NCI-H1694 (cell line): ENCODE data around the gene NCBP2L.

ENCODE experiments used
- DNase-seq: peaks from one replicate; lab custom pipeline; 2025; lab: John Stamatoyannopoulos, UW

The NCBP2L gene

DNA sequence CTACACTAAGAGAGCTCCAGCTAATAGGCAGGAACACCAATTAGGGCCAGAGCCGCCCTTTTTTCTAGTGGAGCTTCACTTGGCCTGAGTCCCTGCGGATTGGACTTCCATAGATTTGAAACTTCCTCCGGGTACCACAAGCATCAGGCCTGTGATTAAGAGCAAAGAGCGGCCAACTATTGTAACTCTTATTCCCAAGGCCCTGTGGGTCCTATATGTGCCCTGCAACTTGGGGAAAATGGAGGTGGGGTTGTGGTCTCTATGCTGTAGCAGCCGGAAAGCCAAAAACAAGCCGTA lies at the start of gene NCBP2L:
Gene NCBP2L (plus strand): TSS at position 198 of the 297 bp plus-strand sequence. CDS start 16,488 bp downstream, outside the sequence.
- no peak for DNase-seq

DNA sequence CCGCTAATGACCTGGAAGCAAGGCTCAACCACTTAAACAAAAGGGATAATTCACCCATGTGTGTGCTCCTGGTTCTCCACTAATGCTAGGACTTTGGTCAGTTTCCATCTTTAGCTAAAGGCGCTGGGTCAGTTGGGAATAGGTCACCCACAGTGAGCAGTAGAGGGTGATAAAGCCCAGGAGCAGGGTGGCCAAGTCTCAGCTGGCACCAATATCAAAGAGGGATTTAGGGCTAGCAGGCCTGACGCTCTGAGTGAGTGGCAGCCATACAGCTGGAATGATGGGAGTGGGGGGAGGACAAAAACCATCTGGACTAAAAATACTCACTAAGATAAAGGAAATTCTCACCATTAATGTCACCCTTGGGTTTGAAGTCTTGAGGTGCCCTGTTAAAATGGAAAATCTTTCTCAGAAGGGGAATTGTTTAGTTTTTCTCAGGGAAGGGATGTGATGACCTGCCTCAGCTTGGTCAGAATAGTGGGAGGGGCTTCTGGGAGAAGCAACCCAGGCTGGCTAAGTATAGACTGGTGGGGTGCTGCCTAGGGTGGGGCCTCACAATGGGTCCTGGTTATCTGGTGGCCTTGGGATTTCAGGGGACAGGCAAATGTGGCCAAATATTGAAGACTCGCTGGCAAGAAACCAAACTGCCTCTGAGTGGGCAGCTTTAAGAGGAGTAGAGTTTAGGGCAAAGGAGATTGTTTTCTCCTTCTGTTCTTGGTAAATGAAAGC lies 49.0 kb upstream of the NCBP2L start:
- DNase-seq: no peak

DNA sequence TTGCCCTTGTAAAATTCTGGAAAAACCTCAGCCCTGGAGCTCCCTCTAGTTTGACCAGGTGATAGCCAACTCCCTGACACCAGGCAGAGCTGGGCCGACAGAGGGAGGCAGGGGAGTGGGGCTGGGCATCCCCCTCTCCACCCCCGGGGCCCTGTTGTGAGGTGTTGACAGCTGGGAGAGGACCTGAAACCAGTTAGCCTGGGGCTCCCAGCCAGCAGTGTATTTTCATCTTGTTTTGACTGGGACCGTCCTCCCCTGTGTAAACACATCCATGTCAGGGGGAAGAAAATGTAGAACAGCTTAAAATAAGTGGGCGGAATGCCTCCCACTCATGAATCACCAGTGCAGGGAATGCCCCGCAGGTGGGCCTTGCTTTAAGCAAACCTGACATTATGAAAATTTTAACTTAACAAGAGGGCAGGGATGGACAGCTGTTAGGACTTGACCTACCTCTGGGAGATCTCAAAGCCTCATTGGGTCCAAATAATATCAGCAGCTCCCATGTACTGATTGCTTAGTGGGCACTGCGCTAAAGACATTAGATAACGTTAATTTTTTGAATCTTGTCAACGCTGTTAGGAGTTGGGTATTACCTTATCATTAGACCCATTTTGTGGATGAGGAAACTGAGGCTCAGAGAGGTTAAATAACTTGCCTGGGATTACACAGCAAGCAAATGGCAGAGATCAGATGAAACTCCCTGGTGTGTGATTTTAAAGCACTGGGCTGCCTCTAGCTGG lies 47.8 kb upstream of the NCBP2L start:
- no peak for DNase-seq

DNA sequence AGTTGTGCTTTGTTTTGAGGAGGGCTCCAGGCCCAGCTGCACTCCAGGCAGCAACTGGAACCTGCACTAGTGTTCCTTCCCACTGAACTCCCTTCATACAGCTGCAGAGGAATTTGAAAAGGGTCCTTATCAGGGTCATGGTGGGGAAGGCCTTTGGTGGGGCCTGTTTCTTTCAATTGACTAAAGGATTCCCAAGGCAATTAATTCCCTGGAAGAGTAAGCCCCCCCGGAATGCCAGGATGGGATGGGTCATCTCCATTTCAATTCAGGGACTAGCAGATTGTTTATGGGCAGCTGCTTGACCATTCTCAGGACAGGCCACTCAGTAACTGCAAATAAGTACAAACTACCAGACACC lies 47.3 kb upstream of the NCBP2L start:
- no peak for DNase-seq

DNA sequence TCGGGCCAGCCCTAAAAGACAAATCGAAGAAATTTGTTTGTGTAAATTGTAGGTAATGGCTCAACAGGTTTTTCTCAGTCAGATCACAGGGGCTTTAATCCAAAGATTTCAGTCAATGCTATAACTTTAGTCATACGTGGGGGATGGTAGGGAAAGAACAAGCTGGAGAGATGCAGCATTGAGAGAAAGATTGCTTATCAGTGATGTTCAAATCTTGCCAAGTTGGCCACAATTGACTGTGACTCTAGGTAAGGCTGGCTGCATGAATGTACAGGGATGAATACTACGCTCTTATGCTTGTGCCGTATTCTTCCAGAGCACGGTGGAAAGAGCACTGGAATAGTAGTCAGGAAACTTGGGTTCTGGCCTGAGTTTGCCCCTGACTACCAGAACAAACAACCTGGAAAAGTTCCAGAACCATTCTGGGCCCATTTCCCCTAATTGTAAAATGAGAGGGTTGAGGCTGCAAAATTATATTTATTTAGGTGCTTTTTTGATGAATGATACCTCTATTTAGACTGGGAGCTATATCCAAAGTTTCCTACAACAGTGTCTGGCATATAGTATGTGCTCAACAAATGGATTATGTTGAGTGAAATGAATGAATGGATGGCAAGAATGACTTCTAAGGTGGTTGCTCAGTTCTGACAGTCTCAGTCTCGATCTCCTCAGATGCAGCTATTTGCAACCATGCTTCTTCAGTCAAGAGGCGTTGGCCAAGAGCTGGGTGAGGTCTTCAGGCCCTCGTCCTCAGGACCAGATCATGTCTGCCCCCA lies 46.4 kb upstream of the NCBP2L start:
- no peak for DNase-seq

DNA sequence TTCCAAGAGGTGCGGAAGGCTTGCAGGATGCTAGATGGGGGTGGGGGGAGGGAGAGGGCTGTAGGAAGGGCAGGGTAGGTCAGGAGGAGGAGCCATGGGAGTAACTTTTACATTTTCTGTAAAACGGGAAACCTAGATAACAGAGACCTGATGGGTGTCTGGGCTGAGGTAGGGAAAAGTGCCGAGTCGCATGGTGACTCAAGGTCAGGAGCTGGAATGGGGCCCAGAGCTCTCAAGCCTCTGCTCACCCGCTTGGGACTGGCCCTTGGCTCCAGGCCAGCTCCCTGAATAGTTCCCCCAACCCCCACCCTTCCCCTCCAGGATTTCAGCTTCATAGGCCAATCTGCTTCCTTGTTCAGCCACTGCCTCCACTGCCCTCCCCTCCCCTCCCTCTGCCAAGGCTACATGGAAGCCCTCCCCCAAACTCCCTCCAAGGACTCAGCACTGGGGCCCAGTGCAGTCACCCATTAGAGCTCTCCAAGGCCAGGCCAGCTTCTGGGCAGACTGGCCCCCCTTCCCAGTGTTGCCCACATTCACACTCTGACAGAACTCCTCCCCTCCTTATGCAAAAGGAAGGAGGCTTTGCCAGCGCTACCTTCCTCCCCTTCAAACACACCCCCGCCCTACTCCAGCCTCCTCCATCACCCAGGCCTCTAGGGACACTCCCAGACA lies 45.6 kb upstream of the NCBP2L start:
- no peak for DNase-seq

DNA sequence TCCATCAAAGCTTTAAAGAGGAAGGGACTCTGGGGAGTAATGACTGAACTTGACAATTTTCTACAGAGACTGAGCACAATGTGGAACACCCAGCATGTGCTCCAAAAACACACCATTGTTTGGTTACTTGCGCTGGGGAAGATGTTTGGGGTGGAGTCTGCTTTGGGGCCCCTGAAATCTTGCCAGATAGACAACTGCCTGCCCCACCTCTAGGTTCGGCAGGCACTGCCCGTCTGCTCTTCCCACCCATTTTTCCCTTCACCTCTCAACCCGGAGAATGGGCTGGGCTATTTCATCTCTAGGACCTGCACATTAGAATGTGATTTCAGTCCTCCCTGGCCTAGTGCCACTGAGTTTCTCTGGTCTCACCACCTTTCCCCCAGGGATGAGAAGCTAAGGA lies 43.8 kb upstream of the NCBP2L start:
- no peak for DNase-seq

DNA sequence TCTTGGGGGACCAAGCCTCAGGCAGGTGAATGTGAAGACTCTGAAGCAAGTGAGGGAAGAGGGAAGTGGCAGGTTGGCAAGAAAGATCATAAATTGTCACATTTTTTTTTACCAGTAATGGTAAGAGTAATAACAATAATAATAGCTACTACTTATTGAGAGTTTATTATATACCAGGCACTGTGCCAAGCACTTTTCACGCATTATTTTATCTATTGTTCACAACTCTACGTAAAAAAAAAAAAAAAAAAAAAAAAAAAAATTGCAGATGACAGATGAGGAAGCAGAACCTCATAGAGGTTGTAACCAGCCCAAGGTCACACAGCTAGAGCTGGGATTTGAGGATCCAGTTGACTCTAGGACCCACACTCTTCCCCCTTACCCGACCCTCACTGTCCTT lies 42.9 kb upstream of the NCBP2L start:
- DNase-seq: no peak

DNA sequence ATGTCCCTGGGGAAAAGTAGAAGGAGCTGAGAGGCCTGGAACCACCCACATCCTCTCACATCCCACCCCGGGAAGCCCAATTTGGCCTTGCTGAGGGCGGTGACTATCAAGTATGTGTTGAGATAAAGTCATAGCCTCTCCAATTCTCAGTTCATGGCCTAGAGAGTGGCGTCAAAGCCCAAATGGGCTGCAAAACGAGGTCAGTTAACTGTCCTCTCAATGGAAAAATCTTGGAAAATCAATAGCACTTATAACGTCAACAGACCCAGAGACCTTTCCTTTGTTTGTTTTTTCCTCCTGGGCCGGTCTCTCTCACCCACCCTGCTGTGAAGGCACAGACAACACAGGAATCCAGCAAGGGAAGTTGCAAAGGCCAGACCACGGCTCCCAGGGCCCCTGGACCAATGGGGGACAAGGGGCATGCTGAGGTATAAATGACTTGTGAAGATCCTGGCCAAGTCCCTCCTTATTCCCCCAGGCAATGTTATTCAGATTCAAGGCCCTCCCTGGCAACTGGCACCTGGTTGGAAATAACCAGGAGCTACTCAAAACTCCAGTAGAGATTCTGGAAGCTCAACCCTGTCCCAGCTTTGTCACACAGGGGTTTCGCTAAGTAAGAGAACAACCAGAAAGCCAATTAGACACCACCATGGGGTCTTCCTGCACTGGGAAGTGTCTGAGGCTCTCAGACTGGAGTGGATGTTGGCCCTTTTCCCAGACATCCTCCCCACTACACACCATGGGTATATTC lies 40.6 kb upstream of the NCBP2L start:
- no peak for DNase-seq

DNA sequence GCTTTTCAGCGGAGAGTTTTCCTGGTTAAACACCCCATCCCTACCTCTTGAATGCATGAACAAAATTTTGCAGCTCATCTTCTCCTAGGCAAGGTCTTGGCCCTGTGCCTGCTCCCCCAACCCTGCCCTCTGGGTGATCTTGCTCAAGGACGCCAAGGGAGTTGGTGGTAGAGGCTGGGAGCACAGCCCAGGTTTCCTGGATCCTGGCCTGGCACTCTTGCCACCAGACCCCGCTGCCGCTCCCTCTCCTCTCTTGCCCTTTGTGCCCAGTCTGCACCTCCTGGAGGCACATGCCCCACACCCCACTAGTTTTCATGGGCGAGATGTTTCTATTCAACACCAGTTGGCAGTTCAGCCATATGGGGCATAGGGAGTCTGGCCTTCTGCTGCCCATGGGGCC lies 39.3 kb upstream of the NCBP2L start:
- DNase-seq: no peak

DNA sequence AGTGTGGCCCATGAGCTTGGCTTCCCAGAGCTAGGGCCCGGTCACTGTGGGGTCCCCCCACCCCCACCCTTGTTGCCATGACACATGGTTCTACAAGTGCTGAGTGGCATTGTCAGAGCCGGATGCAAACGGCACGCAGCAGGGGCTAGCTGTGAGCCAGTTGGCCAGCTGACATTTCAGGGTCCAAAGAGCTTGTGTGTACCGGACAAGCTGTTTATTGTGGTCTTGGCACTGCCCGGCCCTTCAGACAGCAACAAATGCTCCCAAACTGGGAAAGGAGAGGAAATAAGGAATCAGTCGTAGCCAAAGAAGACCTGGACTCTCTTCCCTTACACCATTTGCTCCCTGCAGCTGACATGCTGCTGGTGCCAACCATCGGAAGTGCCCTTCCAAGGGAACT lies 38.8 kb upstream of the NCBP2L start:
- DNase-seq: no peak

DNA sequence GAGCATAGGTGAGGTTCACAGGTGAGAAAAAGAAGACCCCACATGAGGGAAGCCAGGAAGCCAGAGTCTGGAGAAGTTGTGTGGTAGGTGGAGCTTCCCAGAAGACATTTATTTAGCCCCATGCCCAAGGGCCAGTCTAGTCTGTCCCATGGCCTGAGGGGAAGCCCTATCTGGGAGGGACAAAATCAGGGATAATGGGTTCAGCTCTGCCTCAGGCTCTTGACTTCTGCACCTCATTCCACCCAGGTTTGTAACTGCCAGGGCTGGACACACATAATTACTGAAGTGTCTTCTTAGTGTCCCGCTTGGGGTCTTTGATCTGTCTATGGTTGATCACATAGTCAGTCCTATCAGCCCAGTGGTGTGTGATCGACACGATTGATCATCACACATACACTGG lies 38.0 kb upstream of the NCBP2L start:
- DNase-seq: no peak

DNA sequence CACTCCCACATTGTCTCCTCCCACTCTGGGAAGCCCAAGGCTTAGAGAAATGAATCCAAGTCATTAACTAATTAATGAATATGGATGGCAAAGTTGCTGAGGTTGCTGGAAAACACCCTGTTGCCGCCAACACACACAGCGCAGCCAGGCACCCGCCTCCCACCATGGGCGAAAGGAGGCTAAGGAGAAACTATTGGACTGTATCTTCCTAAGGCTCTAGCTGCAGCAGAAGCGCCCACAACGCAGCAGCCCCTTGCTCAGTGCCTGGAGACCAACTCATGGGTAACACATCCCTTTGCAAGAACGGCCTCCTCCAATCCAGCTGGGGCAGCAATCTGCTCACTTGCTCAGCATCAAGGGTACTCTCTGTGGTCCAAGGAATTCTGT lies 36.1 kb upstream of the NCBP2L start:
- DNase-seq: no peak

DNA sequence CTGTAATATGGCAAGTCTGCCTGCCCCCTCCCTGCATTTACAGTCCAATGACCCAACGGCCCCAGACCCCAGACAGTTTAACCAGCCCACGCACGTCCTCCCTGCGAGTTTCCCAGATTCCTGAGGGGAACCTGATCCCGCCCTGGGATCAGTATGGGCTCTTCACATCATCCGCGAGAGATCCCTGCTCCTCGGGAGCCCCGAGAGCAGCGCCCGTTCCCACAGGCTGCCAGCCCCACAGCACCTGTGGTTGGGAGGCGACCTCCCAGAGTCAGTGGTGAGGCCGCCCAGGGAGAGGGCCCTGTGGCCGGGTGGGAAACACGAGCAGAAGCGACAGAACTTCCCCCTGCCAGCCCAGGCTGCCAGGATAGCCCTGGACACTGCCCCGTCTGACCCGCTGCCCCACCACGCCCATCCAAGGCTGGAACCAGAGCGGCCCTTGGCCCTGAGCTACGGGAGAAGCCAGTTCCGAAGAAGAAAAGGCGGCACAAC lies 34.8 kb upstream of the NCBP2L start:
- DNase-seq: no peak

DNA sequence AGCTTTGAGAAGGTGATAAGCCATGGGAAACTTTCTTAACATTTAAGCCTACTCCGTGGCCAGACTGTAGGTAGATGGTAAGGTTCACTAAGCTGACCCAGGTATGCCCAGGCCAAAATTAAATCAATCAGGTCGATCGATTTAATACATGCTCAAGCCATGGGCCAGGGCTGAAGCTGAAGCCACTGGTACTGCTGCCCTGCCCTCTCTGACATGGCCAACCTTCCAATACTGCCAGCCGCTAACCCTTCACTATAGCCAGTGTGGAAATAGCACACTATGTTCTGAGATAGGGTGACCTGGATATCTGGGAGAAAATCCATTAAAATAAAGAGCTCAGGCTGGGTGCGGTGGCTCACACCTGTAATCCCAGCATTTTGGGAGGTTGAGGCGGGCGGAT lies 33.5 kb upstream of the NCBP2L start:
- no peak for DNase-seq

DNA sequence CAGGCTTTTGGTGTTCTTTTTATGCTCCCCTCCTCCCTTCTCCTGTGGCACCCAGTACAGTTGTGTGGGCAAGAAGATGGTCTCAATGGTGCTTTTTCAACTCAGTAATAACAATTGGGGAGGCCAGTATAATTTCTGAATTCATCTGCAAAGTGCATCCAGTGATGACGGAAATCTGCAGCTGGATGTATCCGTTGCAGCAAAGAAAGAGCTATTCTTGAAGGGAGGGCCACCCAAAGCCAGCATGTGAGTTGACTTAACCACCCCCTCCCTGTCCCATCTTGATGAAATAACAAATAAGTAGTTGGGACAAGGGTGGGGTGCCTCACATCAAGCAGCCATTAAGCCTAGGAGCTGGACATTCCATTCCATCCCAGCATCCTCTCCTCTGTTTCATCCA lies 32.7 kb upstream of the NCBP2L start:
- DNase-seq: no peak

DNA sequence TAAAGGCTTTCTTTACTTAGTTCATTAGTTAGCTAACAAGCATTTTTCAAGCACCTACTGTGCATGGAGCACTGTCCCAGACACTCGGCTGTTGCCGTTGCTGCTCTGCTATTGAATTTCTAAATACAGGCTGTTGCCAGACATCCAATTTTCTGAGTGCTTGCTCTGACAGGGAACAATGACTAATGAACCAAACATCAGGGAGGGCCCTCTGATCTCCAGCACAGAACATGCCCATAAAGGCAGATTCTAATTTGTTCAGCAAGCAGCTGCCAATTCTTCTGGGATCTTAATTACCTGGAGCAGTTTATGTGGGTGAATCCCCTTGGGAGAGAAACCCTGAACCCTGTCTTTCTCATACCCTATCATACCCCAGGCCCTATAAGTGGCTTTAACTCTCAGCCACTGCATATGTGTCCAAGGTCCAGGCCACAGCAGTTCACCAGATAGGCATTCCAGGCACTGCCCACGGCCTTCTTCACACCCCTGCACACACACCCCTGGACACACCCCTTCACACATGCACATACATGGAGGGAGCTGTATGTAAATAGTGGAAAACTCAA lies 29.9 kb upstream of the NCBP2L start:
- DNase-seq: peak; percentile 44

DNA sequence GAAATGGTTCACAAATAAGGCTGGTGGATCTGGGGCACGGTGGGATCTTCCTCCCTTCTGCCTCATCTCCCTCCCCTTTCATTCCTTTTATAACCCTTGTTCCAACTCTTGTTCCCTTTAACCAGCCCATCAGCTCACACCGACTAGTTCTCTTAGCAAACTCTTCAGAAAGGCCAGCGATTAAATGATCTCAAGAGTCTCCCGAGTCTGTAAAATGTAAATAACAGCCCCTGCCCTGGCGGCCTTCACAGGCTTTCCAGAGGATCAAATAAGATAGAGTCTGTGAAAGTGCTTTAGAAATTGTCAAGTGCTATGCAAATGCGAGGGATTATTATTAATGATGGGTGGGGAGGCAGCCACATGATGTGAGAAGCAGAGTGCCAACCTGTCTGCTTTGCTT lies 29.0 kb upstream of the NCBP2L start:
- DNase-seq: no peak

DNA sequence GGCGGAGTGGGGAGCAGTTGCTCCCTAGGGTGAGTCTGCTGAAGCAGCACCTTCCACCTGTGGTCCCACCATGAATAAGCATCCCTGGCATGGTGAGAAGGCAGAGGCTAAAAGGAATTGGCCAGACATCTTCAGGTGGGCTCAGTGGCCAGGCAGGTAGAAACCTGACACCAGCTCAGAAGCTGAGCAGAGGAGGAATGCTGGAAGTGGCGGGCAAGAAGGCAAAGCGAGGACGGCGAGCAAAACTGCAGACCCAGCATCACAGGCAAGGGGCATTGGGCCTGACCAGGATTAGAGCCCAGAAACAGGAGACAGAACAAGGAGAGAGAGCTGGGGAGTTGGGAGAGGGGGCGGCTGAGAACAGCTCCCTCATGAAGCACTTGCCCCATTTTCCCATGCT lies 27.3 kb upstream of the NCBP2L start:
- no peak for DNase-seq

DNA sequence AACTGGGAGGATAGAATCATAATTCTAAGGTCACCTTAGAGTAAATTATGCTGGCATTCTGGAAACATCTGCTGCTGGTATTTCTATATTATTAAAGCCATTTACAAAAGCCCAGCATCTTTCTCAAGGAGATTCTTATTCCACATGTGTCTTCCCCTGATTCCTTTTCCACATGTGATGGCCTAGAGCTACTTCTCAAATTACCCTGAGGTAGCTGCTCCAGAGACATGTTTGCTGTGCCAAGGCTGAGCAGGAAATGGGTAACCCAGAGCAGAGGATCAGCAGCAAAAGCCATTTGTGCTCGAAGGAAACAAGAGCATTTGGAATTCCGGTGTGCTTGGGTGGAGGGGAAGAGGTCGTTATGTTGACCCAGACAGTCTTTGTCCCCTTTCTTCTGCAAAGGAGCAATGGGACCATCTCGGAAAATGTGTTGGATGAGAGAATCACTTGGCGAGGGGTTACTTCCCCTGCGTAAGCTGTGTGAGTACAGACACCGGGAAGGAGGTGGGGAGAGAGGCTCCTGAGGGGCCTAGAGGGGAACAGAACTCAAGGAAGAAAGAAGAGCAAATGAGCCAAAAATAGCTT lies 26.6 kb upstream of the NCBP2L start:
- DNase-seq: no peak

DNA sequence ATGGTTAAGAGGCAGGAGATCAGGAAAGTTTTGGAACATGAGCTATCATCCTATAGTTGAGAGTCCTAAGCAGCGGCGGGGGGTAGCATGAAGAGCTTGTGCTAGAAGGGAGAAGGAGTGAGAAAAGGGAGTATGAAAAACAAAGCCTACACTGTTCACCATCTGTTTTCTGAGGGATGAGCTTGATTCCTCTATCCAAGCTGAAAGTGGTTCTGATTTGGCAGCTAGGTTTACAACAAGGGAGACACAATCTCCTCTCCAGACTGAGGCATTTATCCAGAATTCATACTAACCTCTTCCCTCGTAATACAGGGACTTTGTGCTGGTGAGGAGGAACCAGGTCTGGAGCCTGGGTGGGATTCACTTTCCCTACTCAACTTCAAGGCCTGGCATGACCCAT lies 25.5 kb upstream of the NCBP2L start:
- DNase-seq: no peak
